Smooth muscle cell (in vitro differentiated cells): ENCODE measurements around the gene CSH2. TPM values are rescaled to one million over a fixed set of nuclear protein-coding genes. Genes with fewer than 3 reads are reported as not detected.
"Not testable (repeated sequence)": the region's sequence is repeated elsewhere in the genome, so short reads cannot be mapped to it uniquely, and the experiment has no call there.

Experiments
- DNase-seq: peaks from one replicate; lab custom pipeline; 2025; ENCODE audit not compliant: unreplicated experiment; lab: John Stamatoyannopoulos, UW
- H2AFZ ChIP-seq: fragments of 200-600 bp; sonication (generic); 2 replicates; pipeline ENCODE4 v1.6.0; 2016; ENCODE audit warnings: antibody characterized with exemption, low read depth, mild to moderate bottlenecking
- H3F3A ChIP-seq: fragments of 200-600 bp; sonication (generic); 2 replicates; pipeline ENCODE4 v1.6.0; 2017; ENCODE audit warnings: antibody characterized with exemption, low read depth
- H3K27ac ChIP-seq: fragments of 200-600 bp; sonication (generic); 2 replicates; pipeline ENCODE4 v1.5.1; 2016; ENCODE audit warnings: low read depth, mild to moderate bottlenecking
- H3K27me3 ChIP-seq: fragments of 200-600 bp; sonication (generic); 2 replicates; pipeline ENCODE4 v1.6.1; 2016; ENCODE audit warnings: low read depth, mild to moderate bottlenecking
- H3K36me3 ChIP-seq: fragments of 200-600 bp; sonication (generic); 2 replicates; pipeline ENCODE4 v1.5.1; 2016; ENCODE audit warnings: low read depth
- H3K4me1 ChIP-seq: fragments of 200-600 bp; sonication (generic); 2 replicates; pipeline ENCODE4 v1.5.1; 2016; ENCODE audit warnings: low read depth
- H3K4me2 ChIP-seq: fragments of 200-600 bp; sonication (generic); 2 replicates; pipeline ENCODE4 v1.6.0; 2016; ENCODE audit warnings: mild to moderate bottlenecking
- H3K4me3 ChIP-seq: fragments of 200-600 bp; sonication (generic); 2 replicates; pipeline ENCODE4 v1.5.1; 2016; ENCODE audit warnings: mild to moderate bottlenecking
- H3K79me2 ChIP-seq: fragments of 200-600 bp; sonication (generic); 2 replicates; pipeline ENCODE4 v1.6.0; 2016; ENCODE audit warnings: low read depth, mild to moderate bottlenecking
- H3K9ac ChIP-seq: fragments of 200-600 bp; sonication (generic); 2 replicates; pipeline ENCODE4 v1.6.0; 2016; ENCODE audit warnings: low read depth
- H3K9me3 ChIP-seq: fragments of 200-600 bp; sonication (generic); replicated peaks from 2 replicates; pipeline ENCODE4 v1.5.1; 2016; ENCODE audit warnings: low read depth
- H4K20me1 ChIP-seq: fragments of 200-600 bp; sonication (generic); 2 replicates; pipeline ENCODE4 v1.6.0; 2016; ENCODE audit warnings: low read depth
- CTCF ChIP-seq: fragments of 200-600 bp; sonication (generic); IDR thresholded peaks from 2 replicates; pipeline ENCODE4 v1.5.1; 2017; ENCODE audit warnings: borderline replicate concordance, mild to moderate bottlenecking, antibody characterized with exemption; ENCODE audit not compliant: insufficient read depth, poor library complexity, severe bottlenecking
- WGBS: methylation state at CpG from one replicate; pipeline ENCODE4 v1.1.7; 2016; ENCODE audit warnings: low lambda C conversion rate; 5-methylcytosine and 5-hydroxymethylcytosine counted together
- polyA plus RNA-seq: library from polyadenylated mRNA; unstranded; fragments of >200 nt; fragmentation: Nextera tagmentation; extraction: Ambion mirVana; gene quantifications from 2 replicates; pipeline ENCODE4 v1.2.1, GENCODE V29; 2016
- total RNA-seq: library from RNA; depleted of rRNA; stranded (reverse); fragments of >200 nt; gene quantifications from 2 replicates; pipeline ENCODE4 v1.2.3, GENCODE V29; 2014

The CSH2 gene
- total and polyA plus RNA-seq, 2 experiments from 2014 or later, result not detected

- no peaks in the 10 kb centered on the region for H3K36me3 ChIP-seq
- H3K4me3 ChIP-seq, result no peak overlapping the region
- H3K27me3 ChIP-seq, result peaks cover 5% of the 10 kb centered on the region
- H3F3A ChIP-seq, result no peaks in the 10 kb centered on the region
- H3K4me2 ChIP-seq, result no peak overlapping the region
- H3K79me2 ChIP-seq, result no peaks in the 10 kb centered on the region
- H2AFZ ChIP-seq, result no peak overlapping the region
- no peak for TF ChIP-seq CTCF
- no peak overlapping the region for H3K9ac ChIP-seq
- no peaks in the 10 kb centered on the region for H4K20me1 ChIP-seq
- H3K4me1 ChIP-seq, result no peaks in the 10 kb centered on the region
- no peak for DNase-seq
- H3K27ac ChIP-seq, result no peak overlapping the region
- no peaks in the 10 kb centered on the region for H3K9me3 ChIP-seq
- WGBS, result 34% methylated on average over 10 of the region's 10 CpGs
Observed at GRCh38 chr17:63918305-63918704, 44.8 kb upstream of the CSH2 start.

- no peaks in the 10 kb centered on the region for H3K9me3 ChIP-seq
- no peak overlapping the region for H3K27ac ChIP-seq
- no peak overlapping the region for H3K4me2 ChIP-seq
- H4K20me1 ChIP-seq, result no peaks in the 10 kb centered on the region
- 78% methylated on average over 13 of the region's 13 CpGs for WGBS
- H3K4me1 ChIP-seq, result no peaks in the 10 kb centered on the region
- no peaks in the 10 kb centered on the region for H3F3A ChIP-seq
- H3K9ac ChIP-seq, result no peak overlapping the region
- no peaks in the 10 kb centered on the region for H3K79me2 ChIP-seq
- H2AFZ ChIP-seq, result no peak overlapping the region
- H3K36me3 ChIP-seq, result no peaks in the 10 kb centered on the region
- H3K4me3 ChIP-seq, result no peak overlapping the region
- TF ChIP-seq CTCF, result no peak
- peaks cover 5% of the 10 kb centered on the region for H3K27me3 ChIP-seq
- DNase-seq, result no peak
Observed at GRCh38 chr17:63917646-63918045, 44.2 kb upstream of the CSH2 start.

GRCh38 chr17:63917206-63917605 lies 43.7 kb upstream of the CSH2 start:
- not testable (repeated sequence) for H3K79me2 ChIP-seq, H3K27ac ChIP-seq, DNase-seq, H3K4me3 ChIP-seq, H2AFZ ChIP-seq, H3K9ac ChIP-seq, H3K27me3 ChIP-seq, H3K4me1 ChIP-seq, H3F3A ChIP-seq, H3K9me3 ChIP-seq, H3K4me2 ChIP-seq, H3K36me3 ChIP-seq, H4K20me1 ChIP-seq
- WGBS, result 93% methylated on average over 11 of the region's 11 CpGs

- no peaks in the 10 kb centered on the region for H3K79me2 ChIP-seq
- TF ChIP-seq CTCF, result no peak
- H2AFZ ChIP-seq, result no peak overlapping the region
- no peak overlapping the region for H3K4me3 ChIP-seq
- no peak overlapping the region for H3K27ac ChIP-seq
- H3K4me2 ChIP-seq, result no peak overlapping the region
- H3F3A ChIP-seq, result no peaks in the 10 kb centered on the region
- peaks cover 5% of the 10 kb centered on the region for H3K27me3 ChIP-seq
- DNase-seq, result no peak
- no peaks in the 10 kb centered on the region for H3K9me3 ChIP-seq
- no peaks in the 10 kb centered on the region for H3K4me1 ChIP-seq
- H3K9ac ChIP-seq, result no peak overlapping the region
- no peaks in the 10 kb centered on the region for H4K20me1 ChIP-seq
- no peaks in the 10 kb centered on the region for H3K36me3 ChIP-seq
- 89% methylated on average over 12 of the region's 12 CpGs for WGBS
Observed at GRCh38 chr17:63916566-63917185, 43.2 kb upstream of the CSH2 start.

GRCh38 chr17:63915753-63916152 lies 42.3 kb upstream of the CSH2 start:
- 95% methylated on average over 10 of the region's 10 CpGs for WGBS
- H2AFZ ChIP-seq, result not testable (repeated sequence)

More at GRCh38 chr17:63915753-63916152, 42.3 kb upstream of the CSH2 start:
- H3K4me1 ChIP-seq, H3K4me3 ChIP-seq, H3K4me2 ChIP-seq, H3K36me3 ChIP-seq, DNase-seq, H3K9ac ChIP-seq, H3K27ac ChIP-seq, H3K27me3 ChIP-seq, H3K9me3 ChIP-seq, H4K20me1 ChIP-seq, H3F3A ChIP-seq, H3K79me2 ChIP-seq: not testable (repeated sequence)
